Liver (tissue), 9 donors: Measurements from ENCODE around the gene AQP3. TPM values are rescaled to one million over a fixed set of nuclear protein-coding genes. Genes with fewer than 3 reads are reported as not detected.

ENCODE experiments used
- DNase-seq: peaks from one replicate; pipeline ENCODE4 v3.0.0-alpha.2; 2017; ENCODE audit warnings: low spot score
- H3K27ac ChIP-seq, 2 donors: one replicate each; pipeline ENCODE4 v1.7.0; 2013; ENCODE audit warnings: inconsistent platforms in 2 of 2, low read length in 2 of 2, control low read depth in 1 of 2, low read depth in 1 of 2, mild to moderate bottlenecking in 1 of 2
- H3K27me3 ChIP-seq, 4 donors: one replicate each; pipeline versions ENCODE4 v1.6.1 to v1.7.0; 2013; ENCODE audit warnings: low read length in 3 of 4, inconsistent platforms in 1 of 4, mild to moderate bottlenecking in 1 of 4, moderate library complexity in 1 of 4; ENCODE audit not compliant: control insufficient read depth in 4 of 4, insufficient read depth in 4 of 4
- H3K36me3 ChIP-seq, 4 donors: one replicate each; pipeline versions ENCODE4 v1.6.1 to v1.7.0; 2013; ENCODE audit warnings: low read length in 3 of 4, mild to moderate bottlenecking in 3 of 4, low read depth in 1 of 4, moderate library complexity in 1 of 4; ENCODE audit not compliant: control insufficient read depth in 4 of 4, insufficient read depth in 3 of 4
- H3K4me1 ChIP-seq, 4 donors: one replicate each; pipeline versions ENCODE4 v1.6.1 to v1.7.0; 2013; ENCODE audit warnings: low read length in 3 of 4, mild to moderate bottlenecking in 3 of 4, moderate library complexity in 1 of 4; ENCODE audit not compliant: control insufficient read depth in 4 of 4, insufficient read depth in 4 of 4
- H3K4me3 ChIP-seq, 3 donors: one replicate each; pipeline versions ENCODE4 v1.6.1 to v1.7.0; 2013; ENCODE audit warnings: low read length in 3 of 3, control low read depth in 1 of 3, low read depth in 1 of 3, mild to moderate bottlenecking in 1 of 3
- H3K9ac ChIP-seq, 2 donors: one replicate each; pipeline ENCODE4 v1.7.0; 2013; ENCODE audit warnings: low read length in 2 of 2, mild to moderate bottlenecking in 2 of 2, moderate library complexity in 2 of 2, control low read depth in 1 of 2, low read depth in 1 of 2
- H3K9me3 ChIP-seq, 4 donors: one replicate each; pipeline versions ENCODE4 v1.6.1 to v1.7.0; 2013; ENCODE audit warnings: low read length in 3 of 4; ENCODE audit not compliant: control insufficient read depth in 4 of 4
- EGR1 ChIP-seq, 2 donors: IDR thresholded peaks; 2 replicates each; pipeline ENCODE4 v1.6.1; 2016 to 2018; ENCODE audit warnings: antibody characterized with exemption in 2 of 2, low read depth in 2 of 2
- FOXA1 ChIP-seq: IDR thresholded peaks from 2 replicates; pipeline ENCODE4 v1.6.1; 2016; ENCODE audit warnings: antibody characterized with exemption
- GABPA ChIP-seq, 2 donors: IDR thresholded peaks in 1 of 2; conservative IDR thresholded peaks in 1 of 2; 2 replicates each; pipeline ENCODE4 v1.6.1; 2016; ENCODE audit warnings: antibody characterized with exemption in 2 of 2, mild to moderate bottlenecking in 1 of 2, moderate library complexity in 1 of 2
- HNF4G ChIP-seq: IDR thresholded peaks from 2 replicates; pipeline ENCODE4 v1.6.1; 2016; ENCODE audit warnings: antibody characterized with exemption
- JUND ChIP-seq, 2 donors: IDR thresholded peaks; 2 replicates each; pipeline ENCODE4 v1.6.1; 2016; ENCODE audit warnings: antibody characterized with exemption in 2 of 2
- NR2F2 ChIP-seq: IDR thresholded peaks from 2 replicates; pipeline ENCODE4 v1.6.1; 2016; ENCODE audit warnings: antibody characterized with exemption
- RAD21 ChIP-seq, 2 donors: IDR thresholded peaks; 2 replicates each; pipeline ENCODE4 v1.6.1; 2016; ENCODE audit warnings: antibody characterized with exemption in 2 of 2, mild to moderate bottlenecking in 2 of 2
- RXRA ChIP-seq, 2 donors: IDR thresholded peaks; 2 replicates each; pipeline ENCODE4 v1.6.1; 2017 to 2018; ENCODE audit warnings: antibody characterized with exemption in 2 of 2, mild to moderate bottlenecking in 1 of 2
- SP1 ChIP-seq: IDR thresholded peaks from 2 replicates; pipeline ENCODE4 v1.6.1; 2018; ENCODE audit warnings: antibody characterized with exemption, mild to moderate bottlenecking
- TAF1 ChIP-seq: conservative IDR thresholded peaks from 2 replicates; pipeline ENCODE4 v1.6.1; 2016; ENCODE audit warnings: antibody characterized with exemption, mild to moderate bottlenecking
- YY1 ChIP-seq: IDR thresholded peaks from 2 replicates; pipeline ENCODE4 v1.6.1; 2016; ENCODE audit warnings: antibody characterized with exemption, mild to moderate bottlenecking
- WGBS: extraction: QIAGEN DNeasy Blood & Tissue Kit; methylation state at CpG from one replicate; pipeline ENCODE4 v1.1.7; 2013; 5-methylcytosine and 5-hydroxymethylcytosine counted together
- polyA plus RNA-seq, 2 donors: library from polyadenylated mRNA; stranded (reverse) in 1 of 2; unstranded in 1 of 2; fragments of 200-250 nt in 1 of 2; fragments of >200 nt in 1 of 2; fragmentation: Nextera tagmentation in 1 of 2; extraction: Ambion mirVana in 1 of 2; gene quantifications; one replicate each; pipeline versions ENCODE4 v1.2.1 to v1.2.3, GENCODE V29; 2013 to 2015
- total RNA-seq, 2 donors: library from RNA; depleted of rRNA; stranded (reverse); fragments of >200 nt; gene quantifications; one replicate each; pipeline ENCODE4 v1.2.3, GENCODE V29; 2014
- TF ChIP-seq, protein P1 (sequence below): fragments of 150-350 bp; IDR thresholded peaks from 2 replicates; pipeline ENCODE4 v1.5.1; 2017; ENCODE audit warnings: improper control_type of control experiment, low read depth, low read length; ENCODE audit not compliant: missing input control
- TF ChIP-seq, protein P2 (sequence below): IDR thresholded peaks from 2 replicates; pipeline ENCODE4 v1.6.1; 2016; ENCODE audit warnings: antibody characterized with exemption
- TF ChIP-seq, protein P3 (sequence below): IDR thresholded peaks from 2 replicates; pipeline ENCODE4 v1.6.1; 2016; ENCODE audit warnings: antibody characterized with exemption
- donor health status: healthy.
- donor health status: healthy.
- donor health status: healthy.
- donor health status: healthy.
- donor health status: healthy.

The AQP3 gene
- total and polyA plus RNA-seq, 4 donors: 60.5 to 124 (median 87.4) TPM

DNA sequence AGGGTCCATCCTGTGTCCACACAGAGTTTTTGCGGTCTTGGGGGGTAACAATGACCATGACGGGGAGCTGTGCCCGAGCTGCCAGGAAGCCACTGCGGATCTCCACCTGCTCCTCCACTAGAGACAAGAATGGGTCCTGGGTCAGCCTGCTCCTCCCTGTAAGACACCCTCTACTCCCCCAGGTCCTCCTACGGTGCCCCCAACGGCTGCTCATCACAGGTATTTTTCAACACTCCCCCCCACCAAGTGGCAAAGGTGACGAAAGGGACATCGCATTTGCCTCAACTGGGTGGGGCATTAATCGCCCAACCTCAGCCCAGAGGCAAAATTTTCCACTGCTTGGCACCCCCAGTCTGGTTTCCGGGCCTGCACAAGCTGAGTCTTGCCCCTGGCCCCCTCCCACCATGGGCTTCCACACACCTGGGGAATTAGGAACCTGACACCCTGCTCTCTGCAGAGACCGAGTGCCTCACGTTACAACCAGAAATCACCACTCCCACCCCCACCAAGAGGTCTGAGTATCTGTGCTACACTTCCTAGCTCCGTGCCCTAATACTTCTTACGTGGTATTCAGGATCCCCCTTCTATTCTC is 16.7 kb upstream of the AQP3 start (continued):
- no peak for TF ChIP-seq RAD21 (IDR thresholded peaks at IDR 0.05)
- no peak for TF ChIP-seq JUND (IDR thresholded peaks at IDR 0.05)

DNA sequence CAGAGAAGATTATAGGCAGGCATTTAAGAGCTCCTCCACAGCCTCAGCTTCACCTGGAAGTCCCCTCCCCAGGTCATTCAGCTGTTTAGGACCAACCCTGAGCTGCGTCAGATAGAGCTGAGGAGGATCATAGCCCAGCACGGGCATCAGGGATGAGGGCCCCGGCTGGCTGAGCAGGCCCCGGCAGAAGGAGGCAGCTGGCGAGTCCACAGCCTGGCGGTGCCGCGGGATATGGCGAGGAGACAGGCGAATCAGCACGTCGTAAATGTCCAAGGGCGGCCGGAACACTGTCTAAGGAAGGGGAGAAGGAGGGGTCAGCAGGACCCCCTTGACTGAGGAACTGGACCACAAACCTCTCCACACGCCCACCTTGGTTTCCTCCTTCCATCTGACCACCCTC is 15.8 kb upstream of the AQP3 start:
- no peaks in the 10 kb centered on the region for H3K9me3 ChIP-seq
- no peak for TF ChIP-seq YY1
- no peak for TF ChIP-seq FOXA1
- TF ChIP-seq, protein P1, sequence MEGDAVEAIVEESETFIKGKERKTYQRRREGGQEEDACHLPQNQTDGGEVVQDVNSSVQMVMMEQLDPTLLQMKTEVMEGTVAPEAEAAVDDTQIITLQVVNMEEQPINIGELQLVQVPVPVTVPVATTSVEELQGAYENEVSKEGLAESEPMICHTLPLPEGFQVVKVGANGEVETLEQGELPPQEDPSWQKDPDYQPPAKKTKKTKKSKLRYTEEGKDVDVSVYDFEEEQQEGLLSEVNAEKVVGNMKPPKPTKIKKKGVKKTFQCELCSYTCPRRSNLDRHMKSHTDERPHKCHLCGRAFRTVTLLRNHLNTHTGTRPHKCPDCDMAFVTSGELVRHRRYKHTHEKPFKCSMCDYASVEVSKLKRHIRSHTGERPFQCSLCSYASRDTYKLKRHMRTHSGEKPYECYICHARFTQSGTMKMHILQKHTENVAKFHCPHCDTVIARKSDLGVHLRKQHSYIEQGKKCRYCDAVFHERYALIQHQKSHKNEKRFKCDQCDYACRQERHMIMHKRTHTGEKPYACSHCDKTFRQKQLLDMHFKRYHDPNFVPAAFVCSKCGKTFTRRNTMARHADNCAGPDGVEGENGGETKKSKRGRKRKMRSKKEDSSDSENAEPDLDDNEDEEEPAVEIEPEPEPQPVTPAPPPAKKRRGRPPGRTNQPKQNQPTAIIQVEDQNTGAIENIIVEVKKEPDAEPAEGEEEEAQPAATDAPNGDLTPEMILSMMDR: no peak
- TF ChIP-seq TAF1: no peak
- TF ChIP-seq EGR1 (IDR thresholded peaks at IDR 0.05; ENCODE audit: low read depth in 2 of 2): no peak
- no peak for TF ChIP-seq NR2F2
- no peak for TF ChIP-seq HNF4G
- TF ChIP-seq, protein P2, sequence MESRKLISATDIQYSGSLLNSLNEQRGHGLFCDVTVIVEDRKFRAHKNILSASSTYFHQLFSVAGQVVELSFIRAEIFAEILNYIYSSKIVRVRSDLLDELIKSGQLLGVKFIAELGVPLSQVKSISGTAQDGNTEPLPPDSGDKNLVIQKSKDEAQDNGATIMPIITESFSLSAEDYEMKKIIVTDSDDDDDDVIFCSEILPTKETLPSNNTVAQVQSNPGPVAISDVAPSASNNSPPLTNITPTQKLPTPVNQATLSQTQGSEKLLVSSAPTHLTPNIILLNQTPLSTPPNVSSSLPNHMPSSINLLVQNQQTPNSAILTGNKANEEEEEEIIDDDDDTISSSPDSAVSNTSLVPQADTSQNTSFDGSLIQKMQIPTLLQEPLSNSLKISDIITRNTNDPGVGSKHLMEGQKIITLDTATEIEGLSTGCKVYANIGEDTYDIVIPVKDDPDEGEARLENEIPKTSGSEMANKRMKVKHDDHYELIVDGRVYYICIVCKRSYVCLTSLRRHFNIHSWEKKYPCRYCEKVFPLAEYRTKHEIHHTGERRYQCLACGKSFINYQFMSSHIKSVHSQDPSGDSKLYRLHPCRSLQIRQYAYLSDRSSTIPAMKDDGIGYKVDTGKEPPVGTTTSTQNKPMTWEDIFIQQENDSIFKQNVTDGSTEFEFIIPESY: no peak
- no peak for TF ChIP-seq GABPA (IDR thresholded peaks at IDR 0.05 in 1 of 2, conservative IDR thresholded peaks at IDR 0.05 in 1 of 2)
- TF ChIP-seq RAD21 (IDR thresholded peaks at IDR 0.05): no peak
- no peak for TF ChIP-seq JUND (IDR thresholded peaks at IDR 0.05)
- TF ChIP-seq, protein P3, sequence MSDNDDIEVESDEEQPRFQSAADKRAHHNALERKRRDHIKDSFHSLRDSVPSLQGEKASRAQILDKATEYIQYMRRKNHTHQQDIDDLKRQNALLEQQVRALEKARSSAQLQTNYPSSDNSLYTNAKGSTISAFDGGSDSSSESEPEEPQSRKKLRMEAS: no peak
- TF ChIP-seq RXRA (IDR thresholded peaks at IDR 0.05): no peak
- peaks cover 19 to 77% (median 41%) of the 10 kb centered on the region in 4 donors for H3K36me3 ChIP-seq
- no peak overlapping the region for H3K4me3 ChIP-seq
- H3K27me3 ChIP-seq: no peaks in the 10 kb centered on the region
- no peak overlapping the region for H3K9ac ChIP-seq
- H3K27ac ChIP-seq: no peak overlapping the region
- DNase-seq: no peak
- H3K4me1 ChIP-seq: no peaks in the 10 kb centered on the region
- 96% methylated on average over 15 of the region's 15 CpGs for WGBS

DNA sequence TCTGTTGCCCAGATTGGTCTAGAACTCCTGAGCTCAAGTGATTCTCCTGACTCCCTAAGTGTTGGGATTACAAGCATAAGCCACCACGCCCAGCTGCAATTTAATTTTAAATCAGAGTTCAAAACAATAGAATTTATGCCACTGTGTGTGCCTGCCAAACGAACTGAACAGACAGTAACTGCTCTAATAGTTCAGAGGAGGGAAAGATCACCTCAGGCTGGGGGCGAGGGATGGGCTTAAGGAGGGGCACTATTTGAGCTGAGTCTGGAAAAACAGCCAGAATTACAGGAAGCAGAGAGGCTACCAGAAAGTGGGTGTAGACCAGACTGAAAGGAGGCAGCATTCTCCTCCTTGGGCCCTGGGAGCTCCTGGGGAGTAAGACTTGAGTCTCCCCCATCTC is 14.1 kb upstream of the AQP3 start:
- Histone ChIP-seq H3K4me1 (no peaks in the 10 kb centered on the region), H3K9ac (no peak overlapping the region), H3K9me3 (no peaks in the 10 kb centered on the region), H3K27ac (no peak overlapping the region), H3K27me3 (no peaks in the 10 kb centered on the region), H3K36me3 (peaks cover 13 to 61% (median 35%) of the 10 kb centered on the region in 4 donors), H3K4me3 (no peak overlapping the region)
- no peak for DNase-seq
- no peak for TF ChIP-seq SP1
- no peak for TF ChIP-seq FOXA1
- 78% methylated on average over 3 of the region's 3 CpGs for WGBS
